GM19372 (cell line): ENCODE data around the gene PCDHB7.
"Not testable (repeated sequence)": the region's sequence is repeated elsewhere in the genome, so short reads cannot be mapped to it uniquely, and the experiment has no call there.

Source experiments
- ATAC-seq: cut with Tn5 transposase; IDR thresholded peaks from one replicate; pipeline ENCODE4 v1.9.1; 2021; ENCODE audit warnings: mild to moderate bottlenecking, low read depth, moderate library complexity; ENCODE audit not compliant: unreplicated experiment

Gene PCDHB7

GRCh38 chr5:141172381-141173204 lies at the start of gene PCDHB7:
Gene PCDHB7 (plus strand): TSS chr5:141172644. CDS start chr5:141172836, 192 bp downstream.
- no peak for ATAC-seq

GRCh38 chr5:141123396-141124135 lies 48.9 kb upstream of the PCDHB7 start:
- not testable (repeated sequence) for ATAC-seq

- ATAC-seq = no peak
Observed at GRCh38 chr5:141127305-141127704, 45.1 kb upstream of the PCDHB7 start.

GRCh38 chr5:141135030-141135717 lies 37.3 kb upstream of the PCDHB7 start, which contains the start of gene PCDHB5:
Gene PCDHB5 (plus strand): TSS chr5:141135206. CDS start chr5:141135435, 229 bp downstream.
- no peak for ATAC-seq

- no peak for ATAC-seq
Observed at GRCh38 chr5:141135718-141136266, 36.7 kb upstream of the PCDHB7 start.

GRCh38 chr5:141137346-141137745 lies 35.1 kb upstream of the PCDHB7 start:
- not testable (repeated sequence) for ATAC-seq

- no peak for ATAC-seq
Observed at GRCh38 chr5:141149812-141150211, 22.6 kb upstream of the PCDHB7 start, which contains the start of gene PCDHB6. Gene PCDHB6 (plus strand): TSS chr5:141150057. CDS start chr5:141150258, 201 bp downstream.

GRCh38 chr5:141150224-141150992 lies 22.0 kb upstream of the PCDHB7 start:
- no peak for ATAC-seq

- no peak for ATAC-seq
Observed at GRCh38 chr5:141150993-141151325, 21.5 kb upstream of the PCDHB7 start.

- not testable (repeated sequence) for ATAC-seq
Observed at GRCh38 chr5:141151632-141152031, 20.8 kb upstream of the PCDHB7 start.

GRCh38 chr5:141152096-141152495 lies 20.3 kb upstream of the PCDHB7 start:
- ATAC-seq = not testable (repeated sequence)

GRCh38 chr5:141155540-141156374 lies 16.7 kb upstream of the PCDHB7 start:
- ATAC-seq = no peak

- ATAC-seq = not testable (repeated sequence)
Observed at GRCh38 chr5:141157356-141157755, 15.1 kb upstream of the PCDHB7 start.

GRCh38 chr5:141157901-141158300 lies 14.5 kb upstream of the PCDHB7 start:
- ATAC-seq = not testable (repeated sequence)

- not testable (repeated sequence) for ATAC-seq
Observed at GRCh38 chr5:141174291-141175104, 2.1 kb downstream of the PCDHB7 start.

GRCh38 chr5:141175933-141176332 lies 3.5 kb downstream of the PCDHB7 start:
- no peak for ATAC-seq

GRCh38 chr5:141177577-141178191 lies 5.2 kb downstream of the PCDHB7 start, which contains the start of gene PCDHB8:
Gene PCDHB8 (plus strand): TSS chr5:141177790. CDS start chr5:141178035, 245 bp downstream.
- not testable (repeated sequence) for ATAC-seq
